Aorta (tissue), 5 donors: ENCODE results near the gene FRMD4A. TPM values are rescaled to one million over a fixed set of nuclear protein-coding genes. Genes with fewer than 3 reads are reported as not detected.
A peak's percentile ranks its signal among the peaks of the same experiment; 100 is the strongest.
"Not testable (repeated sequence)": the region's sequence is repeated elsewhere in the genome, so short reads cannot be mapped to it uniquely, and the experiment has no call there.

Source experiments
- ATAC-seq: fragments of 200-7000 bp; cut with Tn5 transposase; one replicate; pipeline ENCODE4 v1.9.1; 2022; ENCODE audit warnings: moderate library complexity; ENCODE audit not compliant: low FRiP score
- DNase-seq, 2 donors: peaks; one replicate each; pipeline ENCODE4 v3.0.0-alpha.2; 2020
- H3K27ac ChIP-seq, 2 donors: one replicate each; pipeline ENCODE4 v1.5.1; 2013; ENCODE audit warnings: low read length in 2 of 2, mild to moderate bottlenecking in 2 of 2, moderate library complexity in 2 of 2, control low read depth in 1 of 2, inconsistent platforms in 1 of 2, low read depth in 1 of 2
- H3K27me3 ChIP-seq, 2 donors: one replicate each; pipeline ENCODE4 v1.6.1; 2013; ENCODE audit warnings: control low read depth in 1 of 2, low read length in 1 of 2, mild to moderate bottlenecking in 1 of 2, moderate library complexity in 1 of 2; ENCODE audit not compliant: insufficient read depth in 2 of 2, control insufficient read depth in 1 of 2
- H3K36me3 ChIP-seq, 2 donors: one replicate each; pipeline ENCODE4 v1.6.1; 2013; ENCODE audit warnings: control low read depth in 1 of 2, low read length in 1 of 2, mild to moderate bottlenecking in 1 of 2; ENCODE audit not compliant: insufficient read depth in 2 of 2, control insufficient read depth in 1 of 2
- H3K4me1 ChIP-seq, 2 donors: one replicate each; pipeline ENCODE4 v1.6.1; 2013; ENCODE audit warnings: low read length in 2 of 2, control low read depth in 1 of 2, mild to moderate bottlenecking in 1 of 2, moderate library complexity in 1 of 2; ENCODE audit not compliant: insufficient read depth in 2 of 2, control insufficient read depth in 1 of 2
- H3K4me3 ChIP-seq, 2 donors: one replicate each; pipeline ENCODE4 v1.5.1; 2013; ENCODE audit warnings: low read length in 2 of 2, control low read depth in 1 of 2, mild to moderate bottlenecking in 1 of 2
- H3K9me3 ChIP-seq: one replicate; pipeline ENCODE4 v1.6.1; 2013; ENCODE audit warnings: mild to moderate bottlenecking, low read length; ENCODE audit not compliant: control insufficient read depth
- WGBS, 2 donors: extraction: QIAGEN DNeasy Blood & Tissue Kit; methylation state at CpG; one replicate each; pipeline ENCODE4 v1.1.7; 2013; 5-methylcytosine and 5-hydroxymethylcytosine counted together
- intact Hi-C, 2 donors: fragments of 100-400 bp; cut with DNase I; formaldehyde crosslinking; loops; one replicate each; pipeline versions ENCODE4 v1.14.2 to v1.15.0; 2022
- polyA plus RNA-seq, 2 donors: library from polyadenylated mRNA; stranded (reverse); fragments of 200-250 nt; gene quantifications; one replicate each; pipeline ENCODE4 v1.2.3, GENCODE V29; 2013
- total RNA-seq, 2 donors: library from RNA; stranded (reverse); fragmentation: NEBNext Ultra II Directional; extraction: Animal tissue kit (Norgen Biotek cat#: 25700); gene quantifications; one replicate each; pipeline ENCODE4 v1.2.1, GENCODE V29; 2021
- donor health status: healthy with polysubstance abuse.
- donor health status: Bipolar disorder and iron deficiency.
- donor health status: DM: no; HTN: no; CAD: no.
- donor health status: DM: no; HTN: no; CAD: no.
- donor health status: DM: yes; HTN: yes; CAD: no.

Gene FRMD4A
- total and polyA plus RNA-seq, 4 donors = 11.4 to 65.6 (median 39.7) TPM

DNA sequence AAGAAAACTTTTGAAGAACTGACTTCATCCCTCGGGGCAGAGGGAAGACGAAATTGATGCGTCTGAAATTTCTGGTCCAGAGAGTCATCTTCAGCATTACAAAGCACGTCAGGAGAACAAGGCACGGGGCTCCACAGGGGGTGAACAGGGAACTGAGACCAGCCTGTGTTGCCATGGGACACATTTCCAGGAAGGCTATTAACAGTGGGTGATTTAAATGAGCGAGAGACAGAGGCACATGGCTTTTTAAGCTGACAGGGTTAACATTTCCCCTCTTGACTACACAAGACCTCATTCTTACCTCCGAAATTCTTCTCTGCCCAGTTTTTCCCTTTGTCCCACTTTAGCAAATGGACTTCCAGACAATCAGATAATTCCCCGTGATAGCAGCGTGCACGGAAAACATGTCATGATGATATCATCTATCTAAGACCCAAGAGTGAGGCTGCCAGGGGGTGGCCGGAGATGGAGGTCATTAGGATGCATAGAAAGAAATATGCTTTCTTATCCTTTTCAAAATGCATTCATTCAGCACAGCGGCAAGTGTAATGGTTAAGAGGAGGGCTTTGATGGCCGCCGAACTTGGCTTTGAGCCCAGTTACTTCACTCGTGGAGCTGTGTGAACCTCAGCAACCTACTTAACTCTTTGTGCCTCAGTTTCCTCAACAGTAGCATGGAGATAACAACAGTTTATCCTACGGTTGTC lies 496.0 kb downstream of the FRMD4A start:
- Histone ChIP-seq H3K4me1 (peaks cover 3 to 7% of the 10 kb centered on the region in 2 donors), H3K4me3 (peak overlapping the region in 1 of 2 donors; percentile 26), H3K9me3 (no peaks in the 10 kb centered on the region), H3K27me3 (no peaks in the 10 kb centered on the region), H3K27ac (peak overlapping the region in 1 of 2 donors; percentile 4), H3K36me3 (no peaks in the 10 kb centered on the region)
- intact Hi-C loops = loop anchor here in 1 of 2 donors (5.0 kb wide), 1 partner anchor 58 kb away; no protein-coding TSS in a partner anchor
- ATAC-seq = no peak
- peak in 1 of 2 donors; percentile 85 for DNase-seq
- WGBS, 2 donors = 5 to 8% methylated on average over 16 of the region's 16 CpGs

DNA sequence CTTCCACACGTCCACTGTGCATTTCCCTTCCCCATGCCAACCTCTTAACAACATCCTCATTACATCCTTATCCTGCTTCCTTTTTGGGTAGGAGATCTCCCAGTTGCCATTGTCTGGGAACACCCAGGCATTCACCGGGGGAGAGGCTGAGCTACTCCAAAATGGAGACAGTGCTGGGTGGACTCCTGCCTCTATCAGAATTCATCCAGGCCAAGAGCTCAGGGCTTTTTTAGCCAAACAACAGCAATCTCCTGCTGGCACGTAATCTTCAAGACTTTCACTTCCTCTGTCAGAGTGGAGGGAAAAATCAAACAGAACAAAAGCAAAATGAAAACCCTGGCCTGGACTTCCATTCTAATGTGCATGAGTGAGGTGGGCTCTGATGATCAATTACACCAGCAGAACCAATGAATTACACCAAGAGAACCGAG lies 499.0 kb downstream of the FRMD4A start:
- Histone ChIP-seq H3K4me1 (peaks cover 0 to 3% of the 10 kb centered on the region in 2 donors), H3K27me3 (no peaks in the 10 kb centered on the region), H3K36me3 (no peaks in the 10 kb centered on the region), H3K4me3 (no peak overlapping the region), H3K27ac (no peak overlapping the region), H3K9me3 (no peaks in the 10 kb centered on the region)
- intact Hi-C loops = no loop called here
- ATAC-seq (no peak), DNase-seq (no peak)
- WGBS, 2 donors = 2 to 7% methylated on average over 4 of the region's 4 CpGs

DNA sequence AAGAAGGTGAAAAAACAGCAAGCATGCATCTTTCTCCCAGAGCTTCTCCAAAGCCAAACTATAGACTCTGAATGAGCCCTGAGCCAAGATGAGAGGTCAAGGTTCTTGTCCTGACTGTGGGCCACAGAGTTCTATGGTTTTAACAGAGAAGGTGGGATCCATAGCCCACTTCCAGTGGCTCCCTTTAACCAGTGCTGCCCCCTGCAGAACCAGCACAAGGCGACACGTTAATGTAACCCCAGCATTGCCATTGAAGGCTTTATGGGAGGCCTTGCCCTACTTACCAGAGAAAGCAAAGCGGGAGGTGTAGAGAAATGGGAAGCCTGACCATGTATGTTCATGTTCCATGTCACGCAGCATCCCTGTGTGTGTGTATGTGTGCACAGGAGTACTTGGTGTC lies 500.3 kb downstream of the FRMD4A start:
- H3K4me1 ChIP-seq = peaks cover 0 to 3% of the 10 kb centered on the region in 2 donors
- H3K27ac ChIP-seq = no peak overlapping the region

DNA sequence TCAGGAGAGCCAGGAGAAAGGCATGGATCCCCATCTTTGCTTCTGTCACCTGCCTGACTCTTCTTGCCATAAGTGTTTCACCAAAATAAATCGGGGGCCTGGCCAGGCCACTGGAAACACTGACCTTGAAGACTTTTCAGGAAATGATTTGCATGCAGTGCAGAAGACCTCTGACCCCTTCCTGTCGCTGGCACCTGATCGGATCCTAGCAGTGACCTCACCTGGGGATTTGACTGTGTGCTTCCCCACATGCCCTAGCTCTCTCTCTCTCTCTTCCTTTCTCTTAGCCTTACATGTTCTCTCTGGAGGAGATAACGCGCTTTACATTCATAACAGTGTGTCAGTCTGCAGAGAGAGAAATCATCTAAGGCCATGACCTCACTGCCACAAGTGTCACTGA lies 500.9 kb downstream of the FRMD4A start:
- H3K4me3 ChIP-seq = no peak overlapping the region
- ATAC-seq (no peak), DNase-seq (no peak)
- H3K36me3 ChIP-seq = no peaks in the 10 kb centered on the region
- no peak overlapping the region for H3K27ac ChIP-seq
- no peaks in the 10 kb centered on the region for H3K27me3 ChIP-seq
- H3K9me3 ChIP-seq = no peaks in the 10 kb centered on the region
- intact Hi-C loops = no loop called here
- WGBS, 2 donors = 81 to 84% methylated on average over 5 of the region's 5 CpGs
- peaks cover 0 to 3% of the 10 kb centered on the region in 2 donors for H3K4me1 ChIP-seq

More for the DNA sequence above, 500.3 kb downstream of the FRMD4A start:
- ATAC-seq (no peak), DNase-seq (no peak)
- intact Hi-C loops = no loop called here
- no peaks in the 10 kb centered on the region for H3K36me3 ChIP-seq
- H3K9me3 ChIP-seq = no peaks in the 10 kb centered on the region
- WGBS, 2 donors = 88 to 91% methylated on average over 4 of the region's 4 CpGs
- no peak overlapping the region for H3K4me3 ChIP-seq
- no peaks in the 10 kb centered on the region for H3K27me3 ChIP-seq

DNA sequence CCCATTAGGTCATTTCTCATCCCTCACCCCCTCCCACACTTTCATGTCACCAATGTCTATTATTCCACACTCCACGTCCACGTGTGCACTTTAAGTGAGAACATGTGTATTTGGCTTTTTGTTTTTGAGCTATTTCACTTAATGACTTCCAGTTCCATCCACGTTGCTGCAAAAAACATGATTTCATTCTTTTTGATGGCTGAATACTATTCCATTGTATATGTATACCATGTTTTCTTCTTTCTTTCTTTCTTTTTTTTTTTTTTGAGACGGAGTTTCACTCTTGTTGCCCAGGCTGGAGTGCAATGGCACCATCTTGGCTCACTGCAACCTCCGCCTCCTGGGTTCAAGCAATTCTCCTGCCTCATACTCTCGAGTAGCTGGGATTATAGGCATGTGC lies 502.4 kb downstream of the FRMD4A start:
- not testable (repeated sequence) for ATAC-seq, H3K27ac ChIP-seq
- 79 to 88% methylated on average over 6 of the region's 6 CpGs for WGBS, 2 donors

DNA sequence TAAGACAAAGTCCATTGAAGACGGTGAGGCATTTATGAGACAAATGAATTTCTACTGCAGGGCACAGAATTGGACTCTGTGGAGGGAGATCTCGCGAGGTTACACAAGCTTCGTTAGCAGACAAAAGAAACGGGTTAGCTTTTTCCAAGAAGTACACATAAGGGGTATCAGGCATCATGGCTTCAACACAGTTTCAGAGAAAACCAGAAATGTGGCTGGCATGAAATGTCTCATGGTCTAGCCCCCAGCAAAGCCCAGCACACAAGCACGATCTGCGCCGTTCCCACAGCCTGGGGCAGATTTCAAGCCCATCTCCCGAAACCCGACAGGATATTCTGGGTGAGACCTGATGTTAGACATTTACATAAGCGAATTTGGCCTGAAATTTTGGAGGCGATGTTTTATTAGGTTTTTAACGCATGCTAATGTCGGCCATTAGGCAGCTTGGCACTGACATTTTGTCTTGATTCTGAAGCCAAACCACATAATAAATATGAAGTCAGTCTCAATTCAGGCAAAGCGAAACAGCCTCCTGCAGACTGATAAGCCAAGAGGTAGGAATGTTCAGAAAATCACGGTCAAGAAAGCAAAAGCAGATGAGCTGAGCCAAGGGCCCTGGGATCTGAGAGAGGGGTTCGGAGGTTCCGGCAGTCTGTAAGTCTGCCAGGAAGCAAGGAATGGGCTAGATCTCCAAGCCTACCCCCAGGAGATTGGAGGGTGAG lies 503.5 kb downstream of the FRMD4A start:
- ATAC-seq (peak; percentile 39), DNase-seq (no peak)
- Histone ChIP-seq H3K27ac (peak overlapping the region; percentile 33 to 72), H3K4me3 (peak overlapping the region; percentile 54 to 61), H3K9me3 (no peaks in the 10 kb centered on the region), H3K27me3 (no peaks in the 10 kb centered on the region), H3K36me3 (no peaks in the 10 kb centered on the region), H3K4me1 (peaks cover 0 to 3% of the 10 kb centered on the region in 2 donors)
- 6 to 10% methylated on average over 18 of the region's 18 CpGs for WGBS, 2 donors
- intact Hi-C loops = no loop called here

More for the DNA sequence above, 502.4 kb downstream of the FRMD4A start:
- H3K4me3 ChIP-seq, DNase-seq, H3K4me1 ChIP-seq, intact Hi-C loops, H3K36me3 ChIP-seq, H3K9me3 ChIP-seq, H3K27me3 ChIP-seq: not testable (repeated sequence)

DNA sequence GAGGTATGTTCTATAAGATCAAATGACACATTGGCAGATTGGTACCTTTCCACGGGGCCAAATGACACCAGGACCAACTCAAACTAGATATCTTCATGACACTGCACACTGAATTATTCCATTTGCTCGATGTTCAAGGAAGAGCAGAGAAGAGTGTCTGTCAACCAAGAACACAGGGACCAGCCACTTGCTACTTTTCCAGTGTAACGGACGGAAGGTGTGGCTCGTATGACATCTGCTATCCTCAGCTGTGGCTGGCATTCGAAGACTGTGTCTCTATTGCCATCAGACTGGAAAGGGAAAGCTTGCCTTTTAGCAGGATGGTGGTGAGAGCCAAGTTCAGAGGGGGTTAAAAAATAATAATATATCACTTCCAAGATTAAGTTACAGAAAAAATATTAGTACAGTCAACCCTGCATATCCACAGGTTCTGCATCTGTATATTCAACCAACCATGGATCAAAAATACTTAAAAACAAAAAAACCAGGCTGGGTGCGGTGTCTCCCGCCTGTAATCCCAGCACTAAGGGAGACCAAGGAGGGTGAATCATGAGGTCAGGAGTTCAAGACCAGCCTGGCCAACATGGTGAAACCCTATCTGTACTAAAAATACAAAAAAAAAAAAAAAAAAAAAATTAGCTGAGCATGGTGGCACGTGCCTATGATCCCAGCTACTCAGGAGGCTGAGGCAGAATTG lies 506.9 kb downstream of the FRMD4A start:
- no peaks in the 10 kb centered on the region for H3K9me3 ChIP-seq
- H3K27me3 ChIP-seq = no peaks in the 10 kb centered on the region
- no peak for DNase-seq
- H3K4me1 ChIP-seq = no peaks in the 10 kb centered on the region
- WGBS, 2 donors = 71 to 81% methylated on average over 9 of the region's 9 CpGs
- H3K4me3 ChIP-seq = no peak overlapping the region
- H3K27ac ChIP-seq = no peak overlapping the region
- intact Hi-C loops = no loop called here
- H3K36me3 ChIP-seq = no peaks in the 10 kb centered on the region
- ATAC-seq = no peak

DNA sequence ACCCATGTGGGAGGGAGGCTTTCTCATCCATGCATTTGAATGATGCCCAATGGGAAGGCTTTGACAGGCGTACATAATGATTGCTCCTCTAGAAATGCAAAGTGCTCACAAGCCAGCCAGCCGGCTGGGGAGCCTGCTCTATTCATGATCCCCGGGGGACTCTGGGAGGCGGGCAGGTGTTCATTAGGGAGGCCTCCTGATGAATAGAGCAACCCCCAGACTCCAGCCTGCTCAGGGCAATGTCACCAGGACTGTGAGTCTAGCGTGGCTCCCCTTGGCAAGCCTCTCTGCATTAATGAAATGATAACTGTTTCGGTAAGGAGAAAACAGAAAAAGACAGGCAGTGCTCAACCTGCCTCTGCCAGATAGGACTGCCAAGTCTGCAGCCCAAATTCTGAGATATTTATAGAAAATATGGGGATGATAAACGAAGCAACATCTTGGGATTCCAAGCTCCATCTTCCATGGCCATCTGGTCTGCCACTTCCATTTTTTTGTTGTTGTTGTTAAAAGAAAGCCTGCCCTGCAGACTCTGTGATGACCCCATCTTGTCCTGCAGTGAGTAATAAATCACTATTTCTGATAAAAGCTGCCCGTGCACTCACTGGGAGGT lies 507.5 kb downstream of the FRMD4A start:
- Histone ChIP-seq H3K27me3 (no peaks in the 10 kb centered on the region), H3K27ac (no peak overlapping the region), H3K36me3 (no peaks in the 10 kb centered on the region), H3K4me3 (no peak overlapping the region), H3K4me1 (no peaks in the 10 kb centered on the region), H3K9me3 (no peaks in the 10 kb centered on the region)
- intact Hi-C loops = no loop called here
- WGBS, 2 donors = 33% methylated on average over 8 of the region's 8 CpGs
- no peak for DNase-seq
- no peak for ATAC-seq
